Fibroblast of lung (primary cell): ENCODE measurements around the gene NKTR. TPM values are rescaled to one million over a fixed set of nuclear protein-coding genes. Genes with fewer than 3 reads are reported as not detected.

Source experiments
- DNase-seq, 2 donors: peaks; one replicate each; pipeline versions ENCODE4 v3.0.0 to v3.0.0-alpha.2; 2010; ENCODE audit warnings: low read depth in 2 of 2
- H2AFZ ChIP-seq: 2 replicates; pipeline ENCODE4 v1.5.1; 2012; ENCODE audit warnings: low read length, control low read depth, inconsistent platforms
- H3K27ac ChIP-seq: 2 replicates; pipeline ENCODE4 v1.5.1; 2011; ENCODE audit warnings: low read length, control low read depth; ENCODE audit not compliant: insufficient read depth
- H3K27me3 ChIP-seq: 2 replicates; pipeline ENCODE4 v1.5.1; 2011; ENCODE audit warnings: mild to moderate bottlenecking, low read length; ENCODE audit not compliant: control insufficient read depth, insufficient read depth
- H3K36me3 ChIP-seq: 2 replicates; pipeline ENCODE4 v1.5.1; 2011; ENCODE audit warnings: low read length; ENCODE audit not compliant: control insufficient read depth, insufficient read depth
- H3K4me1 ChIP-seq: 2 replicates; pipeline ENCODE4 v1.5.1; 2011; ENCODE audit warnings: low read length; ENCODE audit not compliant: control insufficient read depth, insufficient read depth; ENCODE audit errors: extremely low read depth
- H3K4me2 ChIP-seq: 2 replicates; pipeline ENCODE4 v1.5.1; 2011; ENCODE audit warnings: low read length, control low read depth; ENCODE audit not compliant: insufficient read depth; ENCODE audit errors: extremely low read depth
- H3K4me3 ChIP-seq, 4 experiments: fragments of 200-600 bp in 1 of 4; sonication (generic) in 1 of 4; replicated peaks in 1 of 4; 2 replicates each; pipeline ENCODE4 v1.5.1; 2011 to 2016; ENCODE audit warnings: low read length in 4 of 4, low read depth in 3 of 4, mild to moderate bottlenecking in 3 of 4, control low read depth in 2 of 4, inconsistent platforms in 1 of 4, mixed read lengths in 1 of 4; ENCODE audit not compliant: insufficient read depth in 1 of 4; ENCODE audit errors: control extremely low read depth in 1 of 4
- H3K79me2 ChIP-seq: 2 replicates; pipeline ENCODE4 v1.5.1; 2012; ENCODE audit warnings: mild to moderate bottlenecking, low read length, inconsistent platforms; ENCODE audit not compliant: control insufficient read depth, insufficient read depth
- H3K9ac ChIP-seq: 2 replicates; pipeline ENCODE4 v1.5.1; 2011; ENCODE audit warnings: mild to moderate bottlenecking, low read length, control low read depth; ENCODE audit not compliant: insufficient read depth
- H3K9me3 ChIP-seq: 2 replicates; pipeline ENCODE4 v1.5.1; 2012; ENCODE audit warnings: low read depth, low read length; ENCODE audit not compliant: control insufficient read depth, insufficient read depth
- H4K20me1 ChIP-seq: 2 replicates; pipeline ENCODE4 v1.5.1; 2011; ENCODE audit warnings: low read length; ENCODE audit not compliant: control insufficient read depth, insufficient read depth; ENCODE audit errors: extremely low read depth
- CTCF ChIP-seq, 2 donors: IDR thresholded peaks in 1 of 2; conservative IDR thresholded peaks in 1 of 2; 1 replicate in 1 of 2; 2 replicates in 1 of 2; pipeline ENCODE4 v1.5.1; 2011 to 2012; ENCODE audit warnings: low read length in 2 of 2, control low read depth in 1 of 2, inconsistent platforms in 1 of 2, low read depth in 1 of 2, mild to moderate bottlenecking in 1 of 2
- EZH2 ChIP-seq: IDR thresholded peaks from 2 replicates; pipeline ENCODE4 v1.5.1; 2012; ENCODE audit warnings: low read length, control low read depth, mild to moderate bottlenecking; ENCODE audit errors: missing control alignments
- polyA plus RNA-seq, 2 donors: library from polyadenylated mRNA; depleted of rRNA in 1 of 2; stranded (reverse) in 1 of 2; unstranded in 1 of 2; fragments of >200 nt; gene quantifications; 2 replicates each; pipeline ENCODE4 v1.2.1, GENCODE V29; 2011 to 2012; ENCODE audit warnings: missing spikeins in 1 of 2
- total RNA-seq: library from RNA; depleted of rRNA; stranded (reverse); fragments of >200 nt; gene quantifications from 2 replicates; pipeline ENCODE4 v1.2.1, GENCODE V29; 2014

The NKTR gene
- total and polyA plus RNA-seq, 2 donors (not counting 1 experiment from before 2014, with no cell fraction given), result 26.4 to 44.6 TPM

- Histone ChIP-seq H3K27ac (no peak overlapping the region), H3K36me3 (peaks cover 17% of the 10 kb centered on the region), H3K4me2 (no peak overlapping the region), H3K4me3 (no peak overlapping the region), H4K20me1 (no peaks in the 10 kb centered on the region), H3K27me3 (no peaks in the 10 kb centered on the region), H3K79me2 (peaks cover 18% of the 10 kb centered on the region), H3K4me1 (peaks cover 15% of the 10 kb centered on the region), H3K9ac (no peak overlapping the region), H3K9me3 (no peaks in the 10 kb centered on the region), H2AFZ (no peak overlapping the region)
- TF ChIP-seq CTCF (conservative IDR thresholded peaks at IDR 0.05 in 1 of 2, IDR thresholded peaks at IDR 0.05 in 1 of 2; ENCODE audit: low read depth in 1 of 2, low read length in 2 of 2), result no peak
- TF ChIP-seq EZH2, result no peak
- DNase-seq, result no peak
These were observed 59.1 kb downstream of the NKTR start for GRCh38 chr3:42659451-42660130.

GRCh38 chr3:42660131-42660715 is 59.7 kb downstream of the NKTR start:
- TF ChIP-seq CTCF (conservative IDR thresholded peaks at IDR 0.05 in 1 of 2, IDR thresholded peaks at IDR 0.05 in 1 of 2; ENCODE audit: low read depth in 1 of 2, low read length in 2 of 2), result no peak
- no peak for TF ChIP-seq EZH2
- H3K27ac ChIP-seq, result no peak overlapping the region

GRCh38 chr3:42660898-42661297 is 60.4 kb downstream of the NKTR start:
- no peak for DNase-seq
- no peak overlapping the region for H2AFZ ChIP-seq
- no peak for TF ChIP-seq EZH2
- no peak for TF ChIP-seq CTCF (conservative IDR thresholded peaks at IDR 0.05 in 1 of 2, IDR thresholded peaks at IDR 0.05 in 1 of 2; ENCODE audit: low read depth in 1 of 2, low read length in 2 of 2)
- H3K4me2 ChIP-seq, result no peak overlapping the region
- peaks cover 17% of the 10 kb centered on the region for H3K36me3 ChIP-seq
- H3K4me1 ChIP-seq, result peaks cover 10% of the 10 kb centered on the region
- H3K9me3 ChIP-seq, result no peaks in the 10 kb centered on the region
- no peak overlapping the region for H3K9ac ChIP-seq
- H3K27ac ChIP-seq, result no peak overlapping the region
- H3K79me2 ChIP-seq, result peaks cover 10% of the 10 kb centered on the region
- H3K27me3 ChIP-seq, result no peaks in the 10 kb centered on the region
- no peaks in the 10 kb centered on the region for H4K20me1 ChIP-seq
- no peak overlapping the region for H3K4me3 ChIP-seq

More at GRCh38 chr3:42660131-42660715, 59.7 kb downstream of the NKTR start:
- Histone ChIP-seq H3K9me3 (no peaks in the 10 kb centered on the region), H3K4me1 (peaks cover 14% of the 10 kb centered on the region), H2AFZ (no peak overlapping the region), H3K27me3 (no peaks in the 10 kb centered on the region), H3K4me2 (no peak overlapping the region), H3K4me3 (no peak overlapping the region), H3K9ac (no peak overlapping the region), H3K36me3 (peaks cover 17% of the 10 kb centered on the region), H3K79me2 (peaks cover 16% of the 10 kb centered on the region), H4K20me1 (no peaks in the 10 kb centered on the region)
- peak in 1 of 2 donors; percentile 19 for DNase-seq
